ENCODE measurements around the gene TOP3B. TPM values are rescaled to one million over a fixed set of nuclear protein-coding genes. Genes with fewer than 3 reads are reported as not detected.

The TOP3B gene
- 10 to 100 TPM; 45.6 to 51.6 TPM for total RNA-seq

GRCh38 chr22:21982338-21982965 lies at the start of gene TOP3B:
Gene TOP3B, minus strand, starts transcription at chr22:21982787. Its CDS starts 7,078 bp downstream, at chr22:21975709.
- Mint-ChIP-seq H3K4me1 (peaks cover 33% of the 10 kb centered on the region), H3K27me3 (no peaks in the 10 kb centered on the region), H3K27ac (peak within 1 kb of the TSS; percentile 92), H3K9me3 (no peaks in the 10 kb centered on the region), H3K36me3 (ENCODE audit: low read depth) (no peaks in the 10 kb centered on the region), H3K4me3 (peak within 1 kb of the TSS; percentile 91)
- ChIA-PET CTCF (interaction anchor here (1.6 to 1.9 kb wide), 2 partner anchors 10 to 44 kb away, joined by 5 to 13 read pairs; no protein-coding TSS in a partner anchor), POLR2A (interaction anchor here (0.6 kb wide), 1 partner anchor 1108 kb away, joined by 3 read pairs; no protein-coding TSS in a partner anchor)
- peak; percentile 84 for DNase-seq

- no peaks in the 10 kb centered on the region for H3K36me3 Mint-ChIP-seq (ENCODE audit: low read depth)
- ChIA-PET POLR2A (interaction anchor here (0.6 kb wide), 1 partner anchor 104 kb away, joined by 3 read pairs; no protein-coding TSS in a partner anchor), CTCF (no interaction called here)
- H3K9me3 Mint-ChIP-seq = no peaks in the 10 kb centered on the region
- no peak overlapping the region for H3K27ac Mint-ChIP-seq
- H3K4me3 Mint-ChIP-seq = no peak overlapping the region
- peaks cover 11% of the 10 kb centered on the region for H3K27me3 Mint-ChIP-seq
- no peak for DNase-seq
- H3K4me1 Mint-ChIP-seq = no peaks in the 10 kb centered on the region
Observed at GRCh38 chr22:22031183-22031945, 48.8 kb upstream of the TOP3B start.

- peaks cover 9% of the 10 kb centered on the region for H3K27me3 Mint-ChIP-seq
Observed at GRCh38 chr22:22030493-22031182, 48.1 kb upstream of the TOP3B start.

GRCh38 chr22:22027955-22028354 lies 45.4 kb upstream of the TOP3B start:
- no peaks in the 10 kb centered on the region for H3K4me1 Mint-ChIP-seq
- no peak overlapping the region for H3K4me3 Mint-ChIP-seq
- H3K27ac Mint-ChIP-seq = no peak overlapping the region
- no peaks in the 10 kb centered on the region for H3K9me3 Mint-ChIP-seq
- no peak for DNase-seq
- H3K27me3 Mint-ChIP-seq = no peaks in the 10 kb centered on the region
- ChIA-PET POLR2A (no interaction called here), CTCF (no interaction called here)
- no peaks in the 10 kb centered on the region for H3K36me3 Mint-ChIP-seq (ENCODE audit: low read depth)

More at GRCh38 chr22:22030493-22031182, 48.1 kb upstream of the TOP3B start:
- Mint-ChIP-seq H3K4me1 (no peaks in the 10 kb centered on the region), H3K4me3 (no peak overlapping the region), H3K36me3 (ENCODE audit: low read depth) (no peaks in the 10 kb centered on the region), H3K9me3 (no peaks in the 10 kb centered on the region), H3K27ac (no peak overlapping the region)
- ChIA-PET CTCF (no interaction called here), POLR2A (interaction anchor here (0.5 to 0.6 kb wide), 2 partner anchors 105 to 1382 kb away, joined by 3 to 10 read pairs; no protein-coding TSS in a partner anchor)
- no peak for DNase-seq

DNA sequence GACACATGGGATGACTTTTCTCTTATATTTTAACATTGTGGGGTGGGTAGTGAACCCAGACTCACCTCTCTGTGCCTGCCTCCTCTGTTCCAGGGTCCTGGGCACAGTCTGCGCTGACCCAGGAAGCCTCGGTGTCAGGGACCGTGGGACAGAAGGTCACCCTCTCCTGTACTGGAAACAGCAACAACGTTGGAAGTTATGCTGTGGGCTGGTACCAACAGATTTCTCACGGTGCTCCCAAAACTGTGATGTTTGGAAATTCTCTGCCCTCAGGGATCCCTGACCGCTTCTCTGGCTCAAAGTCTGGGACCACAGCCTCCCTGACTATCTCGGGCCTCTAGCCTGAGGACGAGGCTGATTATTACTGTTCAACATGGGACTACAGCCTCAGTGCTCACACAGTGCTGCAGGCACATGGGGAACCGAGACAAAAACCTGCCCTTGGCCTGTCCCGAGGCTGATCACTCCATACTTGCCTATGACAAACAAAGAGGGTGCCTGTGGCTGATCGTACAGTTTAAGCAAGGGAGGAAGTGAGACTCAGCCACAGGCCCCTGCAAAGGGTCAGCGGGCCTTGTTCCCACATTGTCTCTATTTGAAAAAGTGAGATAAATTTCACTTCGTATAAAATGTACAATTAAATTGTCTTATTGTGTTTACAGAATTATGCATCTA lies 43.7 kb upstream of the TOP3B start:
- POLR2A ChIA-PET = no interaction called here
- no peaks in the 10 kb centered on the region for H3K36me3 Mint-ChIP-seq (ENCODE audit: low read depth)
- H3K4me1 Mint-ChIP-seq = no peaks in the 10 kb centered on the region
- no peaks in the 10 kb centered on the region for H3K9me3 Mint-ChIP-seq
- CTCF ChIA-PET = no interaction called here
- no peak for DNase-seq
- H3K4me3 Mint-ChIP-seq = no peak overlapping the region
- H3K27ac Mint-ChIP-seq = no peak overlapping the region
- no peaks in the 10 kb centered on the region for H3K27me3 Mint-ChIP-seq

- Mint-ChIP-seq H3K27ac (no peak overlapping the region), H3K27me3 (peaks cover under 1% of the 10 kb centered on the region), H3K4me1 (no peaks in the 10 kb centered on the region), H3K4me3 (no peak overlapping the region), H3K36me3 (ENCODE audit: low read depth) (no peaks in the 10 kb centered on the region), H3K9me3 (no peaks in the 10 kb centered on the region)
- CTCF ChIA-PET = no interaction called here
- POLR2A ChIA-PET = no interaction called here
- no peak for DNase-seq
Observed at GRCh38 chr22:22025320-22026156, 43.0 kb upstream of the TOP3B start.

GRCh38 chr22:22024440-22024839 lies 41.9 kb upstream of the TOP3B start:
- Mint-ChIP-seq H3K9me3 (no peaks in the 10 kb centered on the region), H3K4me1 (peaks cover 2% of the 10 kb centered on the region), H3K4me3 (no peak overlapping the region), H3K27ac (no peak overlapping the region), H3K27me3 (peaks cover 2% of the 10 kb centered on the region), H3K36me3 (ENCODE audit: low read depth) (no peaks in the 10 kb centered on the region)
- ChIA-PET POLR2A (no interaction called here), CTCF (no interaction called here)
- DNase-seq = no peak

- Mint-ChIP-seq H3K4me3 (no peak overlapping the region), H3K27ac (no peak overlapping the region), H3K4me1 (peaks cover 2% of the 10 kb centered on the region), H3K36me3 (ENCODE audit: low read depth) (no peaks in the 10 kb centered on the region), H3K27me3 (peaks cover 2% of the 10 kb centered on the region), H3K9me3 (no peaks in the 10 kb centered on the region)
- CTCF ChIA-PET = no interaction called here
- POLR2A ChIA-PET = no interaction called here
- DNase-seq = no peak
Observed at GRCh38 chr22:22023581-22024137, 41.1 kb upstream of the TOP3B start.

DNA sequence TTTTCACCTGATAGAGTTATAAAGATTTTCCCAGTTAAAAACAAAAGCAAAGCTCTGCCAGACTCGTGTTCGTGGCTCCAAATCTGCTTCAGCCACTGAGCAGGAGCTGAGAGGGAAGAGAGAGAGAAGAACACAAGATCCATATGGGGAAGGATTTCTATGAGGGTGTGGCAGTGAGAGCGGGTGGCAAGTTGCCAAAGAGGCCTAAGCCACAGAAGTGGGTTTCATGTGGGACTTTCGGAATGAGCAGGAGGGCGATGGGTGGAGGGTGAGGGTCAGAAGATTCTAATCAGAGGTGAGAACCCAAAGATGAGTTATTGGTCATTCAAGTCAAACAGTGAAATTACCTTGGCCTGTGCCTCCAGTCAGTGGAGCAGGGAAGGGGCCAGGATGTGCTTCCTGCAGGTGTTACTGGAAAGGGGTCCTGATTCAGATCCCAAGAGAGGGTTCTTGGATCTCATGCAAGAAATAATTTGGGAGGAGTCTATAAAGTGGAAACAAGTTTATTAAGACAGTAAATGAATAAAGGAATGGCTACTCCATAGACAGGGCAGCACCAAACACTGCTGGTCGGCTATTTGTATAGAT lies 40.5 kb upstream of the TOP3B start:
- DNase-seq = no peak
- Mint-ChIP-seq H3K4me1 (peaks cover 2% of the 10 kb centered on the region), H3K9me3 (no peaks in the 10 kb centered on the region), H3K27me3 (peaks cover 7% of the 10 kb centered on the region), H3K4me3 (no peak overlapping the region), H3K36me3 (ENCODE audit: low read depth) (no peaks in the 10 kb centered on the region), H3K27ac (no peak overlapping the region)
- POLR2A ChIA-PET = no interaction called here
- CTCF ChIA-PET = no interaction called here

GRCh38 chr22:22022255-22022840 lies 39.8 kb upstream of the TOP3B start:
- Mint-ChIP-seq H3K9me3 (no peaks in the 10 kb centered on the region), H3K27me3 (peaks cover 8% of the 10 kb centered on the region), H3K27ac (no peak overlapping the region), H3K36me3 (ENCODE audit: low read depth) (no peaks in the 10 kb centered on the region), H3K4me1 (peaks cover 2% of the 10 kb centered on the region), H3K4me3 (no peak overlapping the region)
- DNase-seq = no peak
- POLR2A ChIA-PET = no interaction called here
- CTCF ChIA-PET = no interaction called here

GRCh38 chr22:22021162-22021750 lies 38.7 kb upstream of the TOP3B start:
- Mint-ChIP-seq H3K27me3 (peaks cover 8% of the 10 kb centered on the region), H3K4me1 (peaks cover 2% of the 10 kb centered on the region), H3K27ac (no peak overlapping the region), H3K36me3 (ENCODE audit: low read depth) (no peaks in the 10 kb centered on the region), H3K9me3 (no peaks in the 10 kb centered on the region), H3K4me3 (no peak overlapping the region)
- POLR2A ChIA-PET = no interaction called here
- no peak for DNase-seq
- CTCF ChIA-PET = no interaction called here

Measured in activated CD4-positive, alpha-beta T cell treated with anti-CD3 and anti-CD28 coated beads, Interleukin-2, amount 10 ng/mL, durations not matched to agents 7 days and 5 days (primary cell).